SK-N-MC (cell line): Measurements from ENCODE around the gene LCMT1.
"Not testable (repeated sequence)": the region's sequence is repeated elsewhere in the genome, so short reads cannot be mapped to it uniquely, and the experiment has no call there.

Experiments
- DNase-seq: peaks from one replicate; pipeline ENCODE4 v3.0.0-alpha.2; 2011; ENCODE audit warnings: low read depth, low spot score
- H3K27ac ChIP-seq: fragments of 200-600 bp; sonication (generic); 2 replicates; pipeline ENCODE4 v1.5.1; 2016; ENCODE audit warnings: mixed run types
- H3K36me3 ChIP-seq: fragments of 200-600 bp; sonication (generic); 2 replicates; pipeline ENCODE4 v1.6.1; 2017; ENCODE audit warnings: antibody characterized with exemption, low read length, mixed read lengths; ENCODE audit not compliant: insufficient read depth
- H3K4me3 ChIP-seq: fragments of 200-600 bp; sonication (generic); 2 replicates; pipeline ENCODE4 v1.5.1; 2016
- H3K9ac ChIP-seq: fragments of 200-600 bp; sonication (generic); 2 replicates; pipeline ENCODE4 v1.8.0; 2017; ENCODE audit warnings: mixed run types, mixed read lengths; ENCODE audit not compliant: insufficient read length
- H3K9me3 ChIP-seq: fragments of 200-600 bp; sonication (generic); 2 replicates; pipeline ENCODE4 v1.6.1; 2017; ENCODE audit warnings: low read depth, mild to moderate bottlenecking, antibody characterized with exemption, low read length, moderate library complexity, mixed read lengths
- EZH2 ChIP-seq: fragments of 200-600 bp; sonication (generic); IDR thresholded peaks from one replicate; pipeline ENCODE4 v1.6.1; 2017; ENCODE audit warnings: antibody characterized with exemption
- FOXP2 ChIP-seq: optimal IDR thresholded peaks from 2 replicates; pipeline ENCODE3; 2011; ENCODE audit warnings: mild to moderate bottlenecking, moderate library complexity; ENCODE audit not compliant: insufficient read depth; ENCODE audit errors: extremely low read length, control extremely low read depth
- POLR2AphosphoS5 ChIP-seq: IDR thresholded peaks from 2 replicates; pipeline ENCODE4 v1.6.1; 2012; ENCODE audit warnings: mild to moderate bottlenecking, low read depth, low read length, borderline replicate concordance

LCMT1 gene

GRCh38 chr16:25126820-25127232 lies 15.3 kb downstream of the LCMT1 start:
- H3K27ac ChIP-seq = no peak overlapping the region
- H3K9me3 ChIP-seq = no peaks in the 10 kb centered on the region
- H3K4me3 ChIP-seq = no peak overlapping the region
- no peak for TF ChIP-seq POLR2AphosphoS5
- no peak for TF ChIP-seq FOXP2
- TF ChIP-seq EZH2 = no peak
- DNase-seq = peak; percentile 37
- peaks cover 3% of the 10 kb centered on the region; the same call in 1 of the 2 replicates for H3K36me3 ChIP-seq
- no peak overlapping the region for H3K9ac ChIP-seq

GRCh38 chr16:25132751-25133150 lies 21.2 kb downstream of the LCMT1 start:
- not testable (repeated sequence) for H3K9me3 ChIP-seq, H3K9ac ChIP-seq, H3K4me3 ChIP-seq, H3K27ac ChIP-seq, H3K36me3 ChIP-seq, DNase-seq

- H3K9ac ChIP-seq = no peak overlapping the region
- peaks cover 9% of the 10 kb centered on the region; the same call in 1 of the 2 replicates for H3K36me3 ChIP-seq
- no peak for TF ChIP-seq FOXP2
- no peak for TF ChIP-seq POLR2AphosphoS5
- TF ChIP-seq EZH2 = no peak
- DNase-seq = no peak
- no peak overlapping the region for H3K27ac ChIP-seq
- H3K4me3 ChIP-seq = no peak overlapping the region
- no peaks in the 10 kb centered on the region for H3K9me3 ChIP-seq
These were observed 22.7 kb downstream of the LCMT1 start for GRCh38 chr16:25134166-25134700.

- no peak for TF ChIP-seq FOXP2
- TF ChIP-seq EZH2 = no peak
- H3K9ac ChIP-seq = no peak overlapping the region
- H3K9me3 ChIP-seq = no peaks in the 10 kb centered on the region
- no peak overlapping the region for H3K4me3 ChIP-seq
- H3K36me3 ChIP-seq = peaks cover 14% of the 10 kb centered on the region
- no peak for DNase-seq
- H3K27ac ChIP-seq = no peak overlapping the region
These were observed 23.8 kb downstream of the LCMT1 start for GRCh38 chr16:25135254-25135878.

GRCh38 chr16:25138130-25138529 lies 26.6 kb downstream of the LCMT1 start:
- TF ChIP-seq EZH2 (no peak), FOXP2 (no peak), POLR2AphosphoS5 (no peak)
- DNase-seq = no peak
- Histone ChIP-seq H3K9ac (no peak overlapping the region), H3K9me3 (no peaks in the 10 kb centered on the region), H3K27ac (no peak overlapping the region), H3K36me3 (peaks cover 17% of the 10 kb centered on the region), H3K4me3 (no peak overlapping the region)

GRCh38 chr16:25140459-25140858 lies 28.9 kb downstream of the LCMT1 start:
- DNase-seq = no peak
- peaks cover 12% of the 10 kb centered on the region for H3K36me3 ChIP-seq
- H3K4me3 ChIP-seq = no peak overlapping the region
- H3K27ac ChIP-seq = no peak overlapping the region
- no peaks in the 10 kb centered on the region for H3K9me3 ChIP-seq
- no peak overlapping the region for H3K9ac ChIP-seq
- TF ChIP-seq POLR2AphosphoS5 (no peak), FOXP2 (no peak), EZH2 (no peak)

DNA sequence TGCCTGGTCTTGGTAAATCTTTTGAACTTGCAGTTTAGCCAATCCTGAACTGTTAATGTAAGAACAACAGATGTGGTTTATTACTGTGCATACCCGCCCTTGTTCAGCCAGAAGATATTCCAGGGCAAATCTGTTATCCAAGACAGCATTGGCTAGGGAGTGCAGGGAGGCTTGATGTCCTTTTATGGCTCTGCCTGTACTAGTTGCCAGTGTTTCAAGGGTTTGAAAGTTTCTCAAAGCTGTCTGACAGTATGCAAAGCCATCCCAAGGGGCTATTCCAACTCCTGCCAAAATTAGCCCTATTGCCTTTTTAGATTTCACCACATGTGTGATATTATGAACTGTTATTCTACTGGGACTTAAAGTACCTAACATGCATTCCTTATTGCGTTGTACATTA lies 30.1 kb downstream of the LCMT1 start:
- no peak for DNase-seq
- no peaks in the 10 kb centered on the region for H3K9me3 ChIP-seq
- peaks cover 12% of the 10 kb centered on the region for H3K36me3 ChIP-seq
- H3K9ac ChIP-seq = no peak overlapping the region
- no peak overlapping the region for H3K27ac ChIP-seq
- no peak overlapping the region for H3K4me3 ChIP-seq
- TF ChIP-seq EZH2 = no peak
- TF ChIP-seq FOXP2 = no peak
- TF ChIP-seq POLR2AphosphoS5 = no peak

- DNase-seq = no peak
- peaks cover 12% of the 10 kb centered on the region for H3K36me3 ChIP-seq
- H3K27ac ChIP-seq = no peak overlapping the region
- TF ChIP-seq POLR2AphosphoS5 (no peak), FOXP2 (no peak), EZH2 (no peak)
- H3K9ac ChIP-seq = no peak overlapping the region
- no peak overlapping the region for H3K4me3 ChIP-seq
- no peaks in the 10 kb centered on the region for H3K9me3 ChIP-seq
These were observed 32.4 kb downstream of the LCMT1 start for GRCh38 chr16:25143928-25144327.

DNA sequence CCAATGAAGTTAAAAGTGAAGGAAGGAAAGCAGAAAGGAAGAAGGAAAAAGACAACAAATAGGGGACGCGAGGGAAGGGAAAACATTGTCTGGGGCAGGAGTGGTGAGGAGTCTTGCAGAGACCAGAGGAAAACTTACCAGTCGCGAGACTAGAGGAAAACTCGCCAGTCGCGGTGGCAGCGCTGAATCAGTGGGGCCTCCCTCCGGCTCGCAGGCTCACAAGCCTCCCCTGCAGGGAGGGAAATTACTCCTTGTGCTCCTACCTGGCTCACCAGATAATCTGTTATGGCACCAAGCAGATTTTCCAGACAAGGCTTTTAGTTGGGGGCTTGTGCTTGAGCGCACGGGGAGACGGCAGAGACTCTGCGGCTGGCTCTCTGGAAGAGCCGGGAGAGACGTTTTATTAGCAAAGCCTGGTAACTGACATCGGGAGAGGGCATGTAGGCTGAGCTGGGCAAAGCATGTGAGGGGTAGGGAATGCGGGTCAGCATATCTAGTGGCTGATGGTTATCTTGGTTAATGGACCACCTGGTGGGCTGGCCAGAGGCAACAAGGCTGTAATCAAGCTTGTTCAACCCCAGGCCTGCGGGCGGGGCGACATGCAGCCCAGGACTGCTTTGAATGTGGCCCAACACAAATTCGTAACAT lies 37.1 kb downstream of the LCMT1 start:
- Histone ChIP-seq H3K9ac (no peak overlapping the region), H3K4me3 (no peak overlapping the region), H3K36me3 (no peaks in the 10 kb centered on the region), H3K9me3 (no peaks in the 10 kb centered on the region), H3K27ac (no peak overlapping the region)
- no peak for DNase-seq
- TF ChIP-seq EZH2 (no peak), POLR2AphosphoS5 (no peak), FOXP2 (no peak)
